Glutamatergic neuron (in vitro differentiated cells): ENCODE data around the gene SPATA17. TPM values are rescaled to one million over a fixed set of nuclear protein-coding genes. Genes with fewer than 3 reads are reported as not detected.

Experiments
- DNase-seq: peaks from one replicate; pipeline ENCODE4 v3.0.0; 2022
- H3K27ac Mint-ChIP-seq: one replicate; pipeline ENCODE4 v1.8.0; 2020; ENCODE audit warnings: mild to moderate bottlenecking, mixed read lengths, inconsistent platforms; ENCODE audit not compliant: unreplicated experiment
- H3K27me3 Mint-ChIP-seq: one replicate; pipeline ENCODE4 v1.8.0; 2020; ENCODE audit warnings: mild to moderate bottlenecking, moderate library complexity, mixed read lengths, inconsistent platforms; ENCODE audit not compliant: unreplicated experiment
- H3K36me3 Mint-ChIP-seq: one replicate; pipeline ENCODE4 v1.8.0; 2020; ENCODE audit warnings: mild to moderate bottlenecking, mixed read lengths, inconsistent platforms; ENCODE audit not compliant: unreplicated experiment
- H3K4me1 Mint-ChIP-seq: one replicate; pipeline ENCODE4 v1.8.0; 2020; ENCODE audit warnings: mild to moderate bottlenecking, low read depth, mixed read lengths, inconsistent platforms; ENCODE audit not compliant: unreplicated experiment
- H3K4me3 Mint-ChIP-seq: one replicate; pipeline ENCODE4 v1.8.0; 2020; ENCODE audit warnings: mild to moderate bottlenecking, mixed read lengths, inconsistent platforms; ENCODE audit not compliant: unreplicated experiment
- H3K9me3 Mint-ChIP-seq: one replicate; pipeline ENCODE4 v1.8.0; 2020; ENCODE audit warnings: mild to moderate bottlenecking, moderate library complexity, mixed read lengths, inconsistent platforms; ENCODE audit not compliant: unreplicated experiment
- total RNA-seq: library from RNA; stranded (reverse); fragmentation: NEBNext Ultra II Directional; extraction: Animal tissue kit (Norgen Biotek cat#: 25700); gene quantifications from one replicate; pipeline ENCODE4 v1.2.1, GENCODE V29; 2021; ENCODE audit not compliant: unreplicated experiment
- TF ChIP-seq, protein P1 (sequence below): fragments of 200-600 bp; sonication (generic); IDR thresholded peaks from one replicate; pipeline ENCODE4 v1.5.0; 2021; ENCODE audit not compliant: partially characterized antibody, unreplicated experiment

The SPATA17 gene
- total RNA-seq, 1 donor from 2014 or later = 0.78 TPM

DNA sequence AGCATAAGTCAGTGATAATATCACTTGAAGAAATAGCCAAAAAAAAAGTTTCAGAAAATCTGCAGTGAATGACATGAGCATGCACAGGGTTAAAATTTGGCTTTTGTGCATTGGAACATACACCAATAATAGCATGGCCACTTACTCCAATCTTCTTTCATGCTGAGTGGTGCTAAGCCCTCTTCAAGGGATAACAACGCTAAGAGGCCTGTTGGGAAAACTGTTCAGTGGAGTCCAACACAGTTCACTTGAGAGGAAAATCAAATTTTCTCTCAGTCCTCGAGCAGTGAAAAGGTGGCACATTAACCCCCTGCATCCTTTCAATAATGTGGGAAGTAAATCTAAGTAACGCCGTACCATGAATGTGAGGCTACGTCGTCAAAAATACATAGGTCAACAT lies 264.7 kb downstream of the SPATA17 start:
- no peak overlapping the region for H3K27ac Mint-ChIP-seq
- no peak overlapping the region for H3K4me3 Mint-ChIP-seq
- peaks cover 1% of the 10 kb centered on the region for H3K9me3 Mint-ChIP-seq
- peaks cover 6% of the 10 kb centered on the region for H3K4me1 Mint-ChIP-seq
- H3K27me3 Mint-ChIP-seq = peaks cover 3% of the 10 kb centered on the region
- H3K36me3 Mint-ChIP-seq = no peaks in the 10 kb centered on the region
- DNase-seq = no peak
- TF ChIP-seq, protein P1, sequence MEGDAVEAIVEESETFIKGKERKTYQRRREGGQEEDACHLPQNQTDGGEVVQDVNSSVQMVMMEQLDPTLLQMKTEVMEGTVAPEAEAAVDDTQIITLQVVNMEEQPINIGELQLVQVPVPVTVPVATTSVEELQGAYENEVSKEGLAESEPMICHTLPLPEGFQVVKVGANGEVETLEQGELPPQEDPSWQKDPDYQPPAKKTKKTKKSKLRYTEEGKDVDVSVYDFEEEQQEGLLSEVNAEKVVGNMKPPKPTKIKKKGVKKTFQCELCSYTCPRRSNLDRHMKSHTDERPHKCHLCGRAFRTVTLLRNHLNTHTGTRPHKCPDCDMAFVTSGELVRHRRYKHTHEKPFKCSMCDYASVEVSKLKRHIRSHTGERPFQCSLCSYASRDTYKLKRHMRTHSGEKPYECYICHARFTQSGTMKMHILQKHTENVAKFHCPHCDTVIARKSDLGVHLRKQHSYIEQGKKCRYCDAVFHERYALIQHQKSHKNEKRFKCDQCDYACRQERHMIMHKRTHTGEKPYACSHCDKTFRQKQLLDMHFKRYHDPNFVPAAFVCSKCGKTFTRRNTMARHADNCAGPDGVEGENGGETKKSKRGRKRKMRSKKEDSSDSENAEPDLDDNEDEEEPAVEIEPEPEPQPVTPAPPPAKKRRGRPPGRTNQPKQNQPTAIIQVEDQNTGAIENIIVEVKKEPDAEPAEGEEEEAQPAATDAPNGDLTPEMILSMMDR = no peak

DNA sequence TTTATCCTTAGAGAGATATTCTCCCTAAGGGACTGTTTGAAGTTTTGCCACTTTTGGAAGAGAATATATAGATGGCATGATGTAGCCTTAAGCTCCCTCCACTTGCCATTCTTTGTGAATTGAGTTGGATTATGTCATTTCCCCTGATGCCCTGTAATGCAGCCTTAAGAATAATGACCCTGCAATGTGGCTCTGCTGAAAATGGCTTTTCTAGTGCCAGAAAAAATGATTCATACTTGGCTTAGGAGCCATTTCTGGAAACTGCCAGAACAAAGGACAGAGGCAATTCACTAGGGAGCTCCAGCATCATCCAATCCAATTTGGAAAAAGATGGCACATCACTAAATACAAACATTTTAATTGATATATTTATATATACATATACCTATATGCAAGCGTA lies 265.3 kb downstream of the SPATA17 start:
- no peak overlapping the region for H3K27ac Mint-ChIP-seq
- peaks cover 3% of the 10 kb centered on the region for H3K27me3 Mint-ChIP-seq
- peaks cover 6% of the 10 kb centered on the region for H3K4me1 Mint-ChIP-seq
- H3K36me3 Mint-ChIP-seq = no peaks in the 10 kb centered on the region
- no peak for DNase-seq
- H3K4me3 Mint-ChIP-seq = no peak overlapping the region
- TF ChIP-seq, protein P1 = no peak
- peaks cover 2% of the 10 kb centered on the region for H3K9me3 Mint-ChIP-seq

DNA sequence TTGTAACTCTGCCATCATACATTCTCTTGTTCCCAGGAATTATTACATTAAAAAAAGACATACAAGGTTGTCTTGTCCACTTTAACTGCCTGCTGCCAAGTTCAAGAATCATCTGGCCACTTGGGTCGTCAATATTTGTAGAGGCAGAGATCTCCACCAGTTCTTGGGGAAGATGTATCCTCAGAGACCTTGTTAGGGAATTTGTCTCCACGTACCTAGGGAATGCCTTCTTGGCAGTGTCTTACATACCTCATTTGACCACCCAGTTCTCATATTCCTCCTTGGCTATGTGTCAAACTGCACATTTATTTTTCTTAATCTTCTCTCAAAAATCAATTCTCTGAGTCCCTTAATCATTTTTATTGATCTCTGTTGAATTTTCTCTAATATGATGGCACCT lies 266.0 kb downstream of the SPATA17 start:
- H3K27ac Mint-ChIP-seq = no peak overlapping the region
- no peak for DNase-seq
- peaks cover 3% of the 10 kb centered on the region for H3K27me3 Mint-ChIP-seq
- peaks cover 3% of the 10 kb centered on the region for H3K9me3 Mint-ChIP-seq
- H3K4me3 Mint-ChIP-seq = no peak overlapping the region
- no peaks in the 10 kb centered on the region for H3K36me3 Mint-ChIP-seq
- TF ChIP-seq, protein P1 = no peak
- H3K4me1 Mint-ChIP-seq = peaks cover 6% of the 10 kb centered on the region

DNA sequence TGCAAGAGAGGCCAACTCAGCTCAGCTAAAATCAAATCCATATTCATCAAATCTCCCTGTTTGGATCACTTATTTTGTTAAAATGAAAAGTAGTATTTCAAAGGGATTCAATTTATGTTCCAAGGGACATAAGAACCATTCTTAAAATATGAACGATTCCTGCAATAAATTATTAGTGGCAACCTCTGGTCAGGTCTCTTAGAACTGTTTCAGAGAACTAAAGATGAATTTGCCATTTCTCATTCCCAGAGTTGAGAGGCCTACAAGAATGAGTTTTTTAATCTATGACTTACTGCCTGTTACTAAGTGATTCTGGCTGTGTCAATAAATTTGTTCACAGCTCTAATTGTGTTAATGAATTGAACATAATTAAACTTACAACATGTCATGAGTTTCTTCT lies 268.5 kb downstream of the SPATA17 start:
- TF ChIP-seq, protein P1 = no peak
- no peaks in the 10 kb centered on the region for H3K36me3 Mint-ChIP-seq
- DNase-seq = no peak
- peaks cover 10% of the 10 kb centered on the region for H3K4me1 Mint-ChIP-seq
- no peak overlapping the region for H3K4me3 Mint-ChIP-seq
- no peak overlapping the region for H3K27ac Mint-ChIP-seq
- peaks cover under 1% of the 10 kb centered on the region for H3K27me3 Mint-ChIP-seq
- H3K9me3 Mint-ChIP-seq = peaks cover 3% of the 10 kb centered on the region

DNA sequence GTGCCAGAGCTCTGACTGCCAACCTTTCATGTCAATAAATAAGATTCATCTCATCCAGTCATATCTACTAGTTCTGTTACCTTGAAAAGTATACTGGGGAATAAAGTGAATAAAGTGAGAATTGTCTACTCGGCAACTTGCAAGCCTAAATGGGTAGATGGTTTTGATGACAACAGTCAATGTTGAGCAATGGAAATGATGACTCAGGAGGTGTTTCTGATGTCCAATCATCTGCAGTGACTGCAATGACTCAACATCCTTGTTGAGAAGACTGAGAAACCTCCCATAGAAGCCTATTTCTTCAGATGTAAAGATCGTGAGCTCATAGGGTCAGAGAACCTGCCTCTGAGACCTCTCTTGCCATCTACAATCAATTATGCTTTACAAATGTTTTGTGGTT lies 276.4 kb downstream of the SPATA17 start:
- no peak overlapping the region for H3K4me3 Mint-ChIP-seq
- H3K27me3 Mint-ChIP-seq = peaks cover 3% of the 10 kb centered on the region
- peaks cover 4% of the 10 kb centered on the region for H3K4me1 Mint-ChIP-seq
- no peaks in the 10 kb centered on the region for H3K9me3 Mint-ChIP-seq
- H3K36me3 Mint-ChIP-seq = peaks cover 6% of the 10 kb centered on the region
- TF ChIP-seq, protein P1 = no peak
- no peak for DNase-seq
- H3K27ac Mint-ChIP-seq = no peak overlapping the region
